A549 (cell line): ENCODE data around the gene TMC4. TPM values are rescaled to one million over a fixed set of nuclear protein-coding genes. Genes with fewer than 3 reads are reported as not detected.

Experiments used
- ATAC-seq, 2 experiments: fragments of 200-7000 bp in 1 of 2; fragments of >200 bp in 1 of 2; cut with Nextera tagmentation in 1 of 2; cut with Tn5 transposase in 1 of 2; 3 replicates each; pipeline versions ENCODE4 v1.8.0 to v1.9.1; 2018 to 2020; ENCODE audit warnings: mild to moderate bottlenecking in 1 of 2, moderate library complexity in 1 of 2
- CTCF ChIA-PET: fragments of 300-600 bp; sonication (Branson Sonifier 250); formaldehyde crosslinking; extraction: SDS; loops from one replicate; lab custom pipeline; 2021; ENCODE audit warnings: antibody characterized with exemption, inconsistent platforms; lab: Yijun Ruan, JAX
- POLR2A ChIA-PET: fragments of 350-600 bp; formaldehyde crosslinking; extraction: SDS; loops from one replicate; lab custom pipeline; 2021; ENCODE audit warnings: antibody characterized with exemption, inconsistent platforms; lab: Yijun Ruan, JAX
- DNase-seq, 2 experiments: peaks; one replicate each; pipeline versions ENCODE4 v3.0.0 to v3.0.0-alpha.2; 2011 to 2016; ENCODE audit warnings: low read depth in 1 of 2, low spot score in 1 of 2
- FAIRE-seq: peaks from 2 replicates; lab custom pipeline; 2011; peaks lifted over from hg19 to GRCh38; lab: Jason Lieb, UNC
- H3K27ac ChIP-seq, 2 experiments: fragments of >200 bp; sonication (Bioruptor Twin); formaldehyde crosslinking; 3 replicates each; pipeline ENCODE4 v1.5.1; 2016 to 2017
- H3K4me1 ChIP-seq: fragments of >200 bp; sonication (Bioruptor Twin); formaldehyde crosslinking; 3 replicates; pipeline ENCODE4 v1.6.1; 2016
- H3K4me2 ChIP-seq: fragments of >200 bp; sonication (Bioruptor Twin); formaldehyde crosslinking; 3 replicates; pipeline ENCODE4 v1.6.1; 2016
- H3K4me3 ChIP-seq: fragments of >200 bp; sonication (Bioruptor Twin); formaldehyde crosslinking; 3 replicates; pipeline ENCODE4 v1.5.1; 2016
- H3K9me3 ChIP-seq: fragments of >200 bp; sonication (Bioruptor Twin); formaldehyde crosslinking; 3 replicates; pipeline ENCODE4 v1.6.1; 2016
- CBX8 ChIP-seq: fragments of 200-600 bp; sonication (generic); IDR thresholded peaks from 2 replicates; pipeline ENCODE4 v1.6.1; 2016
- CHD2 ChIP-seq: fragments of 150-350 bp; IDR thresholded peaks from 2 replicates; pipeline ENCODE4 v1.6.1; 2014; ENCODE audit warnings: low read length; ENCODE audit not compliant: partially characterized antibody
- CTCF ChIP-seq: fragments of >200 bp; sonication (Bioruptor Twin); formaldehyde crosslinking; IDR thresholded peaks from 3 replicates; pipeline ENCODE4 v1.5.1; 2016
- EHF ChIP-seq: fragments of 250-450 bp; sonication (Bioruptor Pico); IDR thresholded peaks from 2 replicates; pipeline ENCODE4 v1.5.0; 2020; ENCODE audit warnings: mild to moderate bottlenecking
- EHMT2 ChIP-seq: fragments of 200-600 bp; sonication (generic); IDR thresholded peaks from 2 replicates; pipeline ENCODE4 v1.6.1; 2016; ENCODE audit warnings: antibody characterized with exemption, low read depth, mild to moderate bottlenecking, moderate library complexity
- EP300 ChIP-seq, 2 experiments: fragments of >200 bp; sonication (Bioruptor Twin); formaldehyde crosslinking; IDR thresholded peaks; 2 replicates in 1 of 2; 3 replicates in 1 of 2; pipeline ENCODE4 v1.6.1; 2016 to 2017
- ESRRA ChIP-seq: fragments of 150-350 bp; IDR thresholded peaks from 2 replicates; pipeline ENCODE4 v1.6.1; 2014; ENCODE audit warnings: mild to moderate bottlenecking, low read length, borderline replicate concordance
- HEYL ChIP-seq: fragments of 250-450 bp; sonication (Bioruptor Pico); IDR thresholded peaks from 2 replicates; pipeline ENCODE4 v1.8.0; 2021; ENCODE audit warnings: mild to moderate bottlenecking, moderate library complexity
- HOXB5 ChIP-seq: fragments of 250-450 bp; sonication (Bioruptor Pico); IDR thresholded peaks from 2 replicates; pipeline ENCODE4 v1.5.0; 2020; ENCODE audit warnings: mild to moderate bottlenecking, moderate library complexity
- JUN ChIP-seq, 2 experiments: fragments of >200 bp; sonication (Bioruptor Twin); formaldehyde crosslinking; IDR thresholded peaks; 2 replicates in 1 of 2; 3 replicates in 1 of 2; pipeline ENCODE4 v1.6.1; 2016 to 2017
- KDM1A ChIP-seq: fragments of 200-600 bp; sonication (generic); IDR thresholded peaks from 2 replicates; pipeline ENCODE4 v1.6.1; 2016; ENCODE audit warnings: low read depth, mild to moderate bottlenecking
- KDM5A ChIP-seq: fragments of 200-600 bp; sonication (generic); IDR thresholded peaks from 2 replicates; pipeline ENCODE4 v1.6.1; 2016; ENCODE audit warnings: antibody characterized with exemption, mild to moderate bottlenecking
- MAFK ChIP-seq: fragments of 450-650 bp; IDR thresholded peaks from 2 replicates; pipeline ENCODE4 v1.6.1; 2014; ENCODE audit not compliant: partially characterized antibody
- MAX ChIP-seq: IDR thresholded peaks from 2 replicates; pipeline ENCODE4 v1.6.1; 2012
- MAZ ChIP-seq: fragments of 150-350 bp; IDR thresholded peaks from 2 replicates; pipeline ENCODE4 v1.6.1; 2014; ENCODE audit warnings: antibody characterized with exemption, low read depth, low read length, borderline replicate concordance
- MYC ChIP-seq: IDR thresholded peaks from 2 replicates; pipeline ENCODE4 v1.6.1; 2012; ENCODE audit warnings: mild to moderate bottlenecking, inconsistent platforms, low read length, improper control_type of control experiment, borderline replicate concordance
- NFE2L2 ChIP-seq: fragments of 150-350 bp; conservative IDR thresholded peaks from 2 replicates; pipeline ENCODE4 v1.6.1; 2014; ENCODE audit warnings: low read length
- NPAS2 ChIP-seq: fragments of 250-450 bp; sonication (Bioruptor Pico); IDR thresholded peaks from 2 replicates; pipeline ENCODE4 v1.8.0; 2022; ENCODE audit warnings: mild to moderate bottlenecking, moderate library complexity, borderline replicate concordance
- PBX3 ChIP-seq: IDR thresholded peaks from 2 replicates; pipeline ENCODE4 v1.6.1; 2012
- PHF8 ChIP-seq: fragments of 200-600 bp; sonication (generic); IDR thresholded peaks from 2 replicates; pipeline ENCODE4 v1.6.1; 2016; ENCODE audit warnings: low read depth, mild to moderate bottlenecking, antibody characterized with exemption, moderate library complexity, borderline replicate concordance
- POLR2A ChIP-seq: IDR thresholded peaks from 2 replicates; pipeline ENCODE4 v1.6.1; 2012; ENCODE audit warnings: mild to moderate bottlenecking, low read length
- RAD21 ChIP-seq, 2 experiments: fragments of >200 bp in 1 of 2; sonication (Bioruptor Twin) in 1 of 2; formaldehyde crosslinking in 1 of 2; IDR thresholded peaks in 1 of 2; conservative IDR thresholded peaks in 1 of 2; 2 replicates in 1 of 2; 3 replicates in 1 of 2; pipeline ENCODE4 v1.6.1; 2012 to 2018; ENCODE audit warnings: inconsistent platforms in 1 of 2
- RARB ChIP-seq: fragments of 250-450 bp; sonication (Bioruptor Pico); IDR thresholded peaks from 2 replicates; pipeline ENCODE4 v1.8.0; 2021; ENCODE audit warnings: mild to moderate bottlenecking, moderate library complexity
- RCOR1 ChIP-seq: fragments of 150-350 bp; IDR thresholded peaks from 2 replicates; pipeline ENCODE4 v1.6.1; 2014; ENCODE audit warnings: antibody characterized with exemption, low read length, low read depth
- RFX5 ChIP-seq: fragments of 450-650 bp; IDR thresholded peaks from 2 replicates; pipeline ENCODE4 v1.7.1; 2014; ENCODE audit warnings: antibody characterized with exemption, mild to moderate bottlenecking, moderate library complexity
- RNF2 ChIP-seq: fragments of 200-600 bp; sonication (generic); IDR thresholded peaks from 2 replicates; pipeline ENCODE4 v1.6.1; 2016; ENCODE audit warnings: low read depth, mild to moderate bottlenecking, antibody characterized with exemption, moderate library complexity, borderline replicate concordance
- SMC3 ChIP-seq: fragments of >200 bp; sonication (Bioruptor Twin); formaldehyde crosslinking; IDR thresholded peaks from 3 replicates; pipeline ENCODE4 v1.6.1; 2018; ENCODE audit warnings: inconsistent platforms
- SREBF2 ChIP-seq: fragments of 450-650 bp; IDR thresholded peaks from 2 replicates; pipeline ENCODE4 v1.6.1; 2014; ENCODE audit warnings: mild to moderate bottlenecking, moderate library complexity
- TFCP2L1 ChIP-seq: fragments of 250-450 bp; sonication (Bioruptor Pico); IDR thresholded peaks from 2 replicates; pipeline ENCODE4 v1.5.0; 2021; ENCODE audit warnings: mild to moderate bottlenecking
- USF2 ChIP-seq: fragments of 450-650 bp; IDR thresholded peaks from 2 replicates; pipeline ENCODE4 v1.6.1; 2014; ENCODE audit warnings: antibody characterized with exemption
- ZC3H11A ChIP-seq: fragments of 450-650 bp; IDR thresholded peaks from 2 replicates; pipeline ENCODE4 v1.6.1; 2014; ENCODE audit warnings: antibody characterized with exemption, mild to moderate bottlenecking
- ZFP36 ChIP-seq: fragments of 450-650 bp; IDR thresholded peaks from 2 replicates; pipeline ENCODE4 v1.6.1; 2014; ENCODE audit warnings: borderline replicate concordance; ENCODE audit not compliant: partially characterized antibody
- ZNF302 ChIP-seq: fragments of 250-450 bp; sonication (Bioruptor Pico); IDR thresholded peaks from 2 replicates; pipeline ENCODE4 v1.9.0; 2021; ENCODE audit warnings: inconsistent platforms, mild to moderate bottlenecking, moderate library complexity
- ZSCAN20 ChIP-seq: fragments of 250-450 bp; sonication (Bioruptor Pico); IDR thresholded peaks from 2 replicates; pipeline ENCODE4 v1.8.0; 2022; ENCODE audit warnings: mild to moderate bottlenecking, moderate library complexity
- WGBS: methylation state at CpG from one replicate; pipeline ENCODE4 v1.1.6; 2017; ENCODE audit errors: missing lambda C conversion rate; 5-methylcytosine and 5-hydroxymethylcytosine counted together
- polyA plus RNA-seq, 4 experiments: library from polyadenylated mRNA; depleted of rRNA in 3 of 4; stranded (reverse); fragments of >200 nt; fragmentation: RNase III in 1 of 4; extraction: RNeasy Plus Mini Kit Qiagen cat#74134 plus additional on column Dnase treatment in 1 of 4; gene quantifications; 2 replicates in 3 of 4; 3 replicates in 1 of 4; pipeline ENCODE4 v1.2.3, GENCODE V29; 2011 to 2017
- TF ChIP-seq, protein P1 (sequence below): fragments of >200 bp; sonication (Bioruptor Twin); formaldehyde crosslinking; IDR thresholded peaks from 2 replicates; pipeline ENCODE4 v1.6.1; 2016

The TMC4 gene
- polyA plus RNA-seq, 2 of the 4 experiments (the other 2 are of a cell fraction): 0.84 to 0.85 TPM

DNA sequence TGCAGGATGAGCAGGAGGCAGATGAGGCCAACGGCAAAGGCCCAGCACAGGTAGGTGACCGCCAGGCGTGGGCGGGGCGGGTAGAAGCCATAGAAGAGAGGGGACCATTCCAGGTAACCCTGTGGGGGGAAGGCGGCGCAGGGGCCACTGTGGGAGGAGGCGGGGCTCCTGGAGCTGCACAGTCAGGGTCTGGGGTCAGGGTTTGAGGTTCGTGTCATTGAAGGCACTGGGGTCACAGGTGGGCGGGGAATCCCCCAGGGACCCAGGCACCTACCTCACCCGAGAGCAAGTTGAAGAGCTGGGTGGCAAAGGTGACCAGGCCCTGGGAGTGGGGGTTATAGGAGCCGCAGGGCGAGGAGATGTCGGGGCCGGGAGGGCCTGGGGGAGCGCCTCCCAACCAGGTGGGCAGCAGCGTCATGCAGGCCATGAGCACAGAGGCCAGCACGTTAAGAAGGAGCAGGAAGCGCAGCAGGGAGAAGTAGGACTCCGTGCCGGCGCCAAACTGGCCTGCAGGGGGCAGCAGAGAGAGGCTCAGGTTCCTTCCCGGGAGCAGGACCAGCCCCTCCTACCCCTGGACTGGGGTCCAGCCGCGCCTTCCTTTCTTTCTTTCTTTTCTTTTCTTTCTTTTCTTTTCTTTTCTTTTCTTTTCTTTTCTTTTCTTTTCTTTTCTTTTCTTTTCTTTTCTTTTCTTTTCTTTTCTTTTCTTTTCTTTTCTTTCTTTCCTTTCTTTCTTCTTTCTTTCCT lies 4.6 kb downstream of the TMC4 start:
- Histone ChIP-seq H3K4me2 (peak overlapping the region; percentile 51), H3K27ac (peak overlapping the region in 1 of 2 experiments; percentile 52; a peak in 2 of 6 replicates)
- POLR2A ChIA-PET: interaction anchor here (1.0 to 1.7 kb wide), 3 partner anchors 21 to 33 kb away, joined by 3 to 10 read pairs (median 7); partner anchors contain the start of genes CNOT3, MBOAT7 and RPS9
- TF ChIP-seq CBX8: no peak
- TF ChIP-seq ZC3H11A: no peak
- no peak for TF ChIP-seq KDM1A
- TF ChIP-seq RCOR1: no peak
- peak; percentile 79 for TF ChIP-seq CTCF
- no peak for TF ChIP-seq RNF2
- no peak for TF ChIP-seq HOXB5 (CRISPR knock-in tag)
- TF ChIP-seq HEYL (CRISPR knock-in tag): no peak
- no peak for TF ChIP-seq RARB
- TF ChIP-seq MAX: peak; percentile 29; the same call in 1 of the 2 replicates
- no peak for TF ChIP-seq MYC
- TF ChIP-seq ZSCAN20 (CRISPR knock-in tag): no peak
- TF ChIP-seq MAFK: no peak
- TF ChIP-seq, protein P1, sequence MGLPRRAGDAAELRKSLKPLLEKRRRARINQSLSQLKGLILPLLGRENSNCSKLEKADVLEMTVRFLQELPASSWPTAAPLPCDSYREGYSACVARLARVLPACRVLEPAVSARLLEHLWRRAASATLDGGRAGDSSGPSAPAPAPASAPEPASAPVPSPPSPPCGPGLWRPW: no peak
- TF ChIP-seq ZFP36: no peak
- no peak for TF ChIP-seq PHF8
- no peak for TF ChIP-seq EHMT2
- TF ChIP-seq USF2: no peak
- TF ChIP-seq ESRRA: no peak
- TF ChIP-seq PBX3: no peak
- no peak for TF ChIP-seq NFE2L2
- TF ChIP-seq JUN (IDR thresholded peaks at IDR 0.05): no peak
- TF ChIP-seq SMC3: peak; percentile 75
- no peak for TF ChIP-seq ZNF302 (CRISPR knock-in tag)
- no peak for TF ChIP-seq POLR2A
- TF ChIP-seq MAZ: no peak
- TF ChIP-seq TFCP2L1 (CRISPR knock-in tag): no peak
- TF ChIP-seq EHF (CRISPR knock-in tag): no peak
- TF ChIP-seq EP300 (IDR thresholded peaks at IDR 0.05): no peak
- no peak for TF ChIP-seq RFX5
- TF ChIP-seq KDM5A: no peak
- TF ChIP-seq RAD21 (conservative IDR thresholded peaks at IDR 0.05 in 1 of 2, IDR thresholded peaks at IDR 0.05 in 1 of 2): peak; percentile 71 to 73
- TF ChIP-seq CHD2: no peak
- TF ChIP-seq NPAS2 (CRISPR knock-in tag): no peak
- no peak for TF ChIP-seq SREBF2
- TF ChIP-seq, all 56 proteins: peak for 4
- CTCF ChIA-PET: interaction anchor here (0.6 to 12.1 kb wide), 46 partner anchors 9 to 363 kb away, joined by 3 to 295 read pairs (median 4); partner anchors contain the start of genes CNOT3, LENG1, LILRB5 and MBOAT7
- DNase-seq (peak; percentile 92 to 95), ATAC-seq (peak; percentile 82 to 87), FAIRE-seq (peak; percentile 84)
- no peak overlapping the region for H3K4me3 ChIP-seq
- H3K9me3 ChIP-seq: no peaks in the 10 kb centered on the region
- WGBS: 30% methylated on average over 25 of the region's 25 CpGs
- H3K4me1 ChIP-seq: peaks cover 14% of the 10 kb centered on the region; the same call in 2 of the 3 replicates
